CD4-positive, alpha-beta T cell treated with Interleukin-17A for 1 hour (primary cell): ENCODE measurements around the gene VENTX.

ENCODE experiments used
- DNase-seq: peaks from one replicate; pipeline ENCODE4 v3.0.0-alpha.2; 2020

The VENTX gene

GRCh38 chr10:133202778-133203651 lies 34.6 kb upstream of the VENTX start:
- no peak for DNase-seq

DNA sequence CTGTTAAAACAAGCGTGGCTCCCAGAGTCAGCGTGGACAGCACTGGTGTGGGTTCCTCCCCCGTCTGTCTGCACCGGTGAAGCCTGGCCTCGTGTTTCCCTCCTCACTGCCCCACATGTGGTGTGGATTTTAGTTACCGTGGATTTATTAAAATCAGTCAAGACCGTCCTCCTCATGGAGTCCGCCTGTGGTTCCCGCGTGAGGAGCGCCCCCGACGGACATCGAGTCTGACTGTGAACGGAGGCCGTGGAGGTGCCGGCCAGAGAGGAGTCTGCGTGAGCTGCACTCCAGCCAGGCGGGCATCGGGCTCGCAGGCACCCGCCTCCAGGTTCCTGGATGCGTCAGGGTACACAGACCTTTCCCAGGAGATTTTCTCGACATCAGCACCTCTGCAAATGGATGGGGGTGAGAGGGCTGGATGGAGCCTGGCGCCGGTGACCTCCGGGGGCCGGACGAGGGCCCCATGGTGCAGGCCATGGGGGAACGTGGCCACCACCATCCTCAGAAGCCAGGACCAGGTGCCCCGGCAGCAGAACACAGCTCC lies 33.9 kb upstream of the VENTX start:
- no peak for DNase-seq

DNA sequence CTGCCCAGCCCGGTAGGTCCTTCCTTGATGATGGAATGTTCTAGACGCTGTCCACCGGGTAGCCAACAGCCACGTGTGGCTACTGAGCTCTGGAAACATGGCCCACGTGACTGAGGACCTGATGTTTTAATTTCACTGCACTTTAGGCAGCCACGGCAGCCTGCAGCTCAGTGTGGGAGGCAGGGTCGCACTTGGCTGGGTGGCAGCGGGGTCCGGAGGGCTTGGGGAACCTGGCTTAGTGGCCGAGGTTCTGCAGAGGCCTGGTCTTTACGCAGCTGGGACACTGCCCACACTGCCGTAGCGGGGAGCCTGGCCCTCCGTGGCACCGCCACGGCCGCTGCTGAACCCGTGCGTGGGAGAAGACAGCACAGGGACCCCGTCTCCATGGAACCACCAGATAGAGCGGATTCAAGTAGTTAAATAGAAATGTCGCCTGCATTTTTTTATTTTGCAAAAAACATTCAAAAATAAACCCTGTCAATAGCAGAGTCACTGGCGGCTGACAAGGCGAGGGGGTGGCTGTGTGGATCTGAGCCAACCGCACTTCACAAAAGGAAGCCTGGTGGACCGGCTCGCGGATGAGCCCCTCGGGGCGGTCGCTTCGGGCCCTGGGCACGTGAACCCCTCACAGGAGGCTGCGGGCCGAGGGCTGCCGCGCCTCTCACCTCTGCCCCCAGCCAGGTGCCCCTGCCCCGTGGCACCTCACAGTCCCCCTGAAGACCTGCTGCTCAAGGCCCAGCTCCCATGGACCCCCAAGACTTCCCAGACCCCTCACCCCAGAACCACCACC lies 33.2 kb upstream of the VENTX start:
- DNase-seq: no peak

DNA sequence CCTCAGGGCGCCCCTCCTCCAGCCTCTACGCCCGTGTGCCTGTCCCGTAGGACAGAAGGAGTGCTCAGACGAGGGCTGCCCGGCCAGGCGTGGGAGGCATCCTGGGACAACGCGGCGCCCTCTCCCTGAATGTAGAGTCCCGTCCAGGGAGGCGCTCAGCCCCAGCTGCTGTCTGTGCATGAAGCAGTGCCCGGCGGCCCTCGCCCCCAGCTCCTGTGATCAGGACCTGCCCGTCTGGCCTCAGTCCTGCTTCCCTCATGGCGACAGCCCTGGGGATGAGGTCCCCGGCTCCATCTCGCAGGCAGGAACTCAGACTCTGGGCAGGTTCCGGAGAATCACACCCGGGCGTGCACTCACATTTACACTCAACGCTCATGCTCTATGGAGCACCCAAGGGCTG lies 32.5 kb upstream of the VENTX start:
- DNase-seq: no peak

DNA sequence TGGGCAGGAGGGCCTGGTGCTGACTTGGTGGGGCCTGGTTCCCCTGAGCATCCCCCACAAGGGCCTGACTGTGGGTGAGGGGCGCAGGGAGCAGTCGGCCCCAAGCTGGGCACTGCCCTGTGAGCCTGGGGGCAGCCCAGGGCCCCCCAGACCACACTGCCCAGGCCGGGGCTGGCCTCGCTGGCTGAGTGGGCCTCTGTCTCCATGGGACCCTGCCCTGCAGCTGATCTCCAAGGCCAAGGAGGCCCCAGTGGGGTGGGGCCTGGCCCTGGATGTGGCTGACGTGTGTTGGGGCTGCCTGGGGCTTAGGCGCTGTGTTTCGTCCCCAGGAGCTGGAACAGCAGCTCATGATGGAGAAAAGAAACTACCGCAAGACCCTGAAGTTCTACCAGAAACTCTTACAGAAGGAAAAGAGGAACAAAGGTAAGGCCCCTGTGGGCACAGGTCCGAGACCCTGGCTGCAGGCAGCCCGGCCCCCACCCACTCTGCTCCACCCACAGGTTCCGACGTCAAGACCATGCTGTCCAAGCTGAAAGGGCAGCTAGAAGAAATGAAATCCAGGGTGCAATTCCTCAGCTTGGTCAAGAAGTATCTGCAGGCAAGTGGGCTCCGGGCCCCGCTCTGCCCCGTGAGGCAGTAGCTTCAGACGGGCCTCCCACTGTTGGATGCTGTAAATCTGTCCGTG lies 31.2 kb upstream of the VENTX start:
- DNase-seq: no peak

DNA sequence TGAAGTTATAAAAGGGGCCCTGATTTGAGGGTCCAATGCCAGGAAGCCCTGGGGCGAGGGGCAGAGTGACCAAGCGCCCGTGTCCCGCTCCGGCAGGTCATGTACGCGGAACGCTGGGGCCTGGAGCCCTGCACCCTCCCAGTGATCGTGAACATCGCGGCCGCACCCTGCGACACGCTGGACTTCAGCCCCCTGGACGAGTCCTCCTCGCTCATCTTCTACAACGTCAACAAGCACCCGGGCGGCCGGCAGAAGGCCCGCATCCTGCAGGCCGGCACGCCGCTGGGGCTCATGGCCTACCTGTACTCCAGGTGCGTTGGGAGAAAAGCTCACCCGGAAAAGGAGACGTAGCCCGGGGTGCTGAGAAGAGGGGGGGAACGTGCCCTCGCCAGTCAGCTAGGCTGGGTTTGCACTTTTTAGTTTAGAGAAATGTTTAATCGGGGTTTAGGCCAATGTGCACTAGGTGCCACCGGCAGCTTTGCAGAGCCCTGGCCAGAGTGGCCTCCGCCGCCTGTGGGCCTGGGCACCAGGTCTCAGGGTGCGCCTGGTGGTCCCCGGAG lies 30.5 kb upstream of the VENTX start:
- DNase-seq: no peak

- DNase-seq: no peak
These were observed 30.0 kb upstream of the VENTX start for GRCh38 chr10:133207627-133208026.

GRCh38 chr10:133208466-133208865 lies 29.2 kb upstream of the VENTX start:
- DNase-seq: no peak

DNA sequence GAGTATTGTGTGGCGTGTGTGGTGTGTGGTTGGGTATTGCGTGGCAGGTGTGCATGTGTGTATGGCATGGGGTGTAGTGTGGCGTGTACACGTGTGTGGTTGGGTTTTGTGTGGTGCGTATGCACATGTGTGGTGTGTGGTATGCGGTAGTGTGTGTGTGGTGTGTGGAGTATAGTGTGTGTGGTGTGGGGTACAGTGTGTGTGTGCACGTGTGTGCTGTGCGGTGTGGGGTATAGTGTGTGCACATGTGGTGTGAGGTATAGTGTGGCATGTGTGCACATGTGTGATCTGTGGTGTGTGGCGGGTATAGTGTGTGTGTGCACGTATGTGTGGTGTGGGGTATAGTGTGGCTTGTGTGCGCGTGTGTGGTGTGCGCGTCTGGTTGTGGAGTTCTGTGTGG lies 28.5 kb upstream of the VENTX start:
- no peak for DNase-seq

- no peak for DNase-seq
These were observed 28.0 kb upstream of the VENTX start for GRCh38 chr10:133209641-133210040.

DNA sequence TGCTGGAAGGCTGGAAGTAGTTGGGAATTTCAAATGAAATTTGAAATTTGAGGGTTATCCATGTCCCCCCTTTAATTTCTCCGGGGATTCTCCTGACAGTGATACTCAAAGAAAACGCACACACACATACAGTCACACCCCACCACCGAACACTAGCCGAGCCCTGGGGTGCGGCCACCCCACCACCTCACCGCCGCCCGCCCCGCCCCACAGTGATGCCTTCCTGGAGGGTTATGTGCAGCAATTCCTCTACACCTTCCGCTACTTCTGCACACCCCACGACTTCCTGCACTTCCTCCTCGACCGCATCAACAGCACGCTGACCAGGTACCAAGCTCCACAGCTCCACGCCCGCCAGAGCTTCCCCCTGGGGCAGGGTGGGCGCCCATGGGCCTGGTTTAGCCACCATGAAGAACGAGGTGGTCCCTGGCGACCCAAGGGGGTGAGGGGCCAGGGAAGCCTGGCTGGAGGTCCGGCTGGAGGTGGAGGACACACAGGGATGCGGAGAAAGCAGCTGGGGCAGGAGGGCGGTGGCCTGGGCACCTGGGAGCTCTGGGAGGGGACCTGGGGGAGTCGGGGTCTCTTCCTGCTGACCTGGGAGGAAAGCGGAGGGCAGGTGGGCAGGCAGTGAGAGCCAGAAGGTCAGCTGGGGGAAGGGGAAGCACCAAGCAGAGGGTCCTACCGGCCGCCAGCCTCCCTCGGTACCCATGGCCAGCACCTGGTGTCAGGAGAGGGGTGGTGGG lies 27.1 kb upstream of the VENTX start:
- DNase-seq: no peak

DNA sequence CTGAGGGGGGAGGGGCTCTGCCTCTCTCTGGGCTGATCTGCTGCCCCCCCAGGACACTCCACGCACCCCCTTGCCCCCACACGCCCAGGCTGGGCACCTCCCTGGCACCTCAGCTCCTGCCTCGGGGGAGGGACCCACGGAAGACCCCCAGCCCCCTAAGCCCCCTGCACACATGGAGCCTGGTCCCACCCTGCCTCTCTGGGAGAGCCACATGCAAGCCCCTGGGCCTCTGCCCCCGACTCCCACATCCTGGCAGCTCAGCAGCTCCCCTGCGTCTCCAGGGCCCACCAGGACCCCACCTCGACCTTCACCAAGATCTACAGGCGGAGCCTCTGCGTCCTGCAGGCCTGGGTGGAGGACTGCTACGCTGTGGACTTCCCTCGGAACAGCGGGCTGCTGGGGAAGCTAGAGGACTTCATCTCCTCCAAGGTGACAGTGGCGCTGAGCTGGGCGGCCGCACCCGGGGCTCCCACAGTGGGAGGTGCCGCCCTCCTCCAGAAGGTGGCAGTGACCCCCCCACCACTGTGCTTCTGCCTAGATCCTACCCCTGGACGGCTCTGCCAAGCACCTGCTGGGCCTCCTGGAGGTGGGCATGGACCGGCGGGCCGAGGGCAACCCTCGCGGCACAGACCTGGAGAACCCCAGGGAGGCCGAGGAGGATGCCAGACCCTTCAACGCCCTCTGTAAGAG lies 26.4 kb upstream of the VENTX start:
- DNase-seq: no peak

GRCh38 chr10:133211959-133212852 lies 25.4 kb upstream of the VENTX start:
- DNase-seq: no peak

- no peak for DNase-seq
These were observed 24.7 kb upstream of the VENTX start for GRCh38 chr10:133212853-133213494.

GRCh38 chr10:133213641-133214467 lies 23.8 kb upstream of the VENTX start:
- no peak for DNase-seq

GRCh38 chr10:133214468-133215410 lies 22.9 kb upstream of the VENTX start:
- DNase-seq: no peak

GRCh38 chr10:133215586-133215985 lies 22.1 kb upstream of the VENTX start:
- no peak for DNase-seq

GRCh38 chr10:133216776-133217175 lies 20.9 kb upstream of the VENTX start:
- DNase-seq: no peak
